ENCODE results near the gene IRAK2. TPM values are rescaled to one million over a fixed set of nuclear protein-coding genes. Genes with fewer than 3 reads are reported as not detected.
"Not testable (repeated sequence)": the region's sequence is repeated elsewhere in the genome, so short reads cannot be mapped to it uniquely, and the experiment has no call there.

Gene IRAK2
- total and polyA plus RNA-seq, 10 donors = 1.4 to 11.8 (median 7.9) TPM

DNA sequence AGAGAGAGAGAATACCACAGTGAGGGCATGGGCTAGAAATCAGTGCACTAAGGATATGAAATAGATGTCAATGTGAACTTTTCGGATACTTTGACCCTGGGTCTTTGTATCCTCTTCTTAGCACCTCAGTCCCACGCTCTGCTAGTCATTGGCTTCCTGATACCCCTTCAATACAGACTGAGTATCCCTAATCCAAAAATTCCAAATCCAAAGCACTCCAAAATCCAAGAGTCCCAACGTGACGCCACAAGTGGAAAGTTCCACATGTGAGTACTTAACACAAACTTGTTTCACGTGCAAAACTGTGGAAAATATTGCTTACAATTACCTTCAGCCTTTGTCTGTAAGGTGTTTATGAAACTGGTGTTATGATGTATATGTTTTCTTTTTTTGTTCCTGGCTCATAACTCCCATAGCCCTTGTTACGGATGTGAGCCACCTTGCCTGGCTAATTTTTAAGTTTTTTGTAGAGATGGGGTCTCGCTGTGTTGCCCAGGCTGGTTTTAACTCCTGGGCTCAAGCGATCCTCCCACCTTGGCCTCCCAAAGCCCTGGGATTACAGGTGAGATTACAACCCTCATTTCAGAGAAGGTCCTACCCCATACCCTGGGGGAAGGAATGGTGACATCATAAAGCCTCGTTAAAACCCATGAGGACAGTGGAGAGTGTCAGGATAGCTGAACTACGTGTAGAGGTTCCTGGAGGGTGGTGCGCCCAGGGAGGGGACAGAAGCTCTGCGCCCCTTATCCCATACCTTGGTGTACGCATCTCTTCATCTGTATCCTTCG is 10.2 kb upstream of the IRAK2 start:
- H3K4me3 ChIP-seq = no peak overlapping the region
- peak in 1 of 3 donors; percentile 24 for TF ChIP-seq POLR2AphosphoS5 (IDR thresholded peaks at IDR 0.05)
- TF ChIP-seq POLR2A (IDR thresholded peaks at IDR 0.05) = no peak
- TF ChIP-seq, protein P1, sequence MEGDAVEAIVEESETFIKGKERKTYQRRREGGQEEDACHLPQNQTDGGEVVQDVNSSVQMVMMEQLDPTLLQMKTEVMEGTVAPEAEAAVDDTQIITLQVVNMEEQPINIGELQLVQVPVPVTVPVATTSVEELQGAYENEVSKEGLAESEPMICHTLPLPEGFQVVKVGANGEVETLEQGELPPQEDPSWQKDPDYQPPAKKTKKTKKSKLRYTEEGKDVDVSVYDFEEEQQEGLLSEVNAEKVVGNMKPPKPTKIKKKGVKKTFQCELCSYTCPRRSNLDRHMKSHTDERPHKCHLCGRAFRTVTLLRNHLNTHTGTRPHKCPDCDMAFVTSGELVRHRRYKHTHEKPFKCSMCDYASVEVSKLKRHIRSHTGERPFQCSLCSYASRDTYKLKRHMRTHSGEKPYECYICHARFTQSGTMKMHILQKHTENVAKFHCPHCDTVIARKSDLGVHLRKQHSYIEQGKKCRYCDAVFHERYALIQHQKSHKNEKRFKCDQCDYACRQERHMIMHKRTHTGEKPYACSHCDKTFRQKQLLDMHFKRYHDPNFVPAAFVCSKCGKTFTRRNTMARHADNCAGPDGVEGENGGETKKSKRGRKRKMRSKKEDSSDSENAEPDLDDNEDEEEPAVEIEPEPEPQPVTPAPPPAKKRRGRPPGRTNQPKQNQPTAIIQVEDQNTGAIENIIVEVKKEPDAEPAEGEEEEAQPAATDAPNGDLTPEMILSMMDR (IDR thresholded peaks at IDR 0.05 in 8 of 11, conservative IDR thresholded peaks at IDR 0.05 in 3 of 11) = no peak
- no peak for DNase-seq
- H3K4me1 ChIP-seq = peaks cover 0 to 6% (median 2%) of the 10 kb centered on the region in 6 donors
- no peaks in the 10 kb centered on the region for H3K27me3 ChIP-seq (replicated peaks in 1 of 7)
- H3K27ac ChIP-seq = no peak overlapping the region
- WGBS, 5 donors = 87 to 96% (median 91%) methylated on average over 14 of the region's 14 CpGs
- H3K9me3 ChIP-seq = no peaks in the 10 kb centered on the region
- H3K36me3 ChIP-seq = peaks cover 0 to 64% (median 51%) of the 10 kb centered on the region in 6 donors
- intact Hi-C loops (cut with DNase I; ENCODE audit: low total_unique reads) = no loop called here

DNA sequence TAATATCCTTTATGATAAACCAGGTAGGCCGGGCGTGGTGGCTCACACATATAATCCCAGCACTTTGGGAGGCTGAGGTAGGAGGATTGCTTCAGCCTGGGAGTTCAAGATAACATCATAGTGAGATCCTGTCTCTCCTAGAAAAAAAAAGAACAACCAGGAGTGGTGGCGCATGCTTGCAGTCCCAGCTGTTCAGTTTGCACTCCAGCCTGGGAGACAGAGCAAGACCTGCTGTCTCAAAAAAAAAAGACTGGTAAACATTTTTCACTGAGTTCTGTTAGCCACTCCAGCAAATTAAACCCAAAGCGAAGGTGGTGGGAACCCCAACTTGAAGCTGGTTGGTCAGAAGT is 9.6 kb upstream of the IRAK2 start:
- intact Hi-C loops (cut with DNase I; ENCODE audit: low total_unique reads) = no loop called here
- no peak for DNase-seq
- no peak for TF ChIP-seq POLR2AphosphoS5 (IDR thresholded peaks at IDR 0.05)
- TF ChIP-seq POLR2A (IDR thresholded peaks at IDR 0.05) = no peak
- TF ChIP-seq, protein P1 (IDR thresholded peaks at IDR 0.05 in 8 of 11, conservative IDR thresholded peaks at IDR 0.05 in 3 of 11) = no peak
- 91 to 95% (median 94%) methylated on average over 4 of the region's 4 CpGs for WGBS, 5 donors
- H3K9me3 ChIP-seq = no peaks in the 10 kb centered on the region
- no peak overlapping the region for H3K27ac ChIP-seq
- H3K4me3 ChIP-seq = no peak overlapping the region
- no peaks in the 10 kb centered on the region for H3K27me3 ChIP-seq (replicated peaks in 1 of 7)
- H3K4me1 ChIP-seq = peaks cover 0 to under 1% (median 0%) of the 10 kb centered on the region in 6 donors
- H3K36me3 ChIP-seq = peaks cover 0 to 59% (median 45%) of the 10 kb centered on the region in 6 donors

DNA sequence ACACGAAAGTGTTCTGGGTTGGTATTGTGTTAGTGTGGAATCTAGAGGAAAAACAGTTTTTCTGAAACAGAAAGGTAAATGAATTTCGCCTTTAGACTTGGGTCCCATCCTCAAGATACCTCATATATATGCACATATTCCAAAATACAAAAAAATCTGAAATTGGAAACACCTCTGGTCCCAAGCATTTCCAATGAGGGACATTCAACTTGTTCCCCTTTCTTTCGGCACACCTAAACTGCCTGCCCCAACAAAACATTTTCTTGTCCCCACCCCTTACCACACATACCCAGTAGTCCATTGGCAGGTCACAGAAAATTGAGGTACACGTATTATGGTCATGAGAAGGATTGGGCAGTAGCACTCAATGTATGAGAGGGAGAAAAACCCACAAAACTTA is 9.1 kb upstream of the IRAK2 start:
- H3K36me3 ChIP-seq = peaks cover 0 to 53% (median 40%) of the 10 kb centered on the region in 6 donors
- H3K4me1 ChIP-seq = no peaks in the 10 kb centered on the region
- H3K4me3 ChIP-seq = no peak overlapping the region
- no peak overlapping the region for H3K27ac ChIP-seq
- WGBS, 5 donors = 91 to 96% (median 95%) methylated on average over 4 of the region's 4 CpGs
- intact Hi-C loops (cut with DNase I; ENCODE audit: low total_unique reads) = no loop called here
- no peaks in the 10 kb centered on the region for H3K9me3 ChIP-seq
- DNase-seq = no peak
- no peak for TF ChIP-seq POLR2A (IDR thresholded peaks at IDR 0.05)
- no peaks in the 10 kb centered on the region for H3K27me3 ChIP-seq (replicated peaks in 1 of 7)

DNA sequence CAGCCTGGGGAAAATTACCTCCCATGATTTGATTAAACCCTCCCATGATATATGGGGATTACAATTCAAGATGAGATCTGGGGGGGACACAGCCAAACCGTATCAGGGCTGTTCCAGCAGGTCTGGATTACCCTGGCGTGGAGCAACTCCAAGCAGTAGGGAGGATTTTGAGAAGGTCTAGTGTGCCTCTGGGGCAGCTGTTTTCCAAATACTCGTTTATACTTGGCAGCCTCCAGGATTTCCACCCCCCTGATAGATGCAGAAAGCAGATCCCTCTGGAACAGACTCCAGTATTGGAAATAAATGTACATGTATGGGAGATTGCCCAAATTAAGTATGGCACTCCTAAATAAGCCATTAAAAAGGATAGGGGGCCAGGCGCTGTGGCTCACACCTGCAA is 7.7 kb upstream of the IRAK2 start:
- no peaks in the 10 kb centered on the region for H3K9me3 ChIP-seq
- TF ChIP-seq, protein P1 (IDR thresholded peaks at IDR 0.05 in 8 of 11, conservative IDR thresholded peaks at IDR 0.05 in 3 of 11) = no peak
- TF ChIP-seq POLR2AphosphoS5 (IDR thresholded peaks at IDR 0.05) (no peak), POLR2A (IDR thresholded peaks at IDR 0.05) (no peak)
- WGBS, 5 donors = 85 to 94% (median 91%) methylated on average over 4 of the region's 4 CpGs

DNA sequence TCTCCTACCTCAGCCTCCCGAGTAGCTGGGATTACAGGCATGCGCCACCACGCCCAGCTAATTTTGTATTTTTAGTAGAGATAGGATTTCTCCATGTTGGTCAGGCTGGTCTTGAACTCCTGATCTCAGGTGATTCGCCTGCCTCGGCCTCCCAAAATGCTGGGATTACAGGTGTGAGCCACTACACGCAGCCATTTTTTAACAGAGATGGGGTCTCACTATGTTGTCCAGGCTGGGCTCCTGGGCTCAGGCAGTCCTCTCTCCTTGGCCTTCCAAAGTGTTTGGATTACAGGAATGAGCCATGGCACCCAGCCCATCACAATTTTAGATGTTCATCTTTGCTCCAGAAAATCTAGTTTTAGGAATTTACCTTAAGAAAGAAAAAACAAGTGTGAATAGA is 6.2 kb upstream of the IRAK2 start:
- H3K4me1 ChIP-seq = peaks cover 0 to 20% (median 4%) of the 10 kb centered on the region in 6 donors
- H3K27ac ChIP-seq; intact Hi-C loops (cut with DNase I; ENCODE audit: low total_unique reads); DNase-seq; H3K9me3 ChIP-seq; H3K4me3 ChIP-seq; H3K27me3 ChIP-seq (replicated peaks in 1 of 7): not testable (repeated sequence)
- 96 to 99% (median 98%) methylated on average over 6 of the region's 6 CpGs for whole genome bisulfite sequencing, 5 donors
- peaks cover 0 to 24% (median 13%) of the 10 kb centered on the region in 6 donors for H3K36me3 ChIP-seq

More for the DNA sequence above, 7.7 kb upstream of the IRAK2 start:
- Histone ChIP-seq H3K27me3 (replicated peaks in 1 of 7) (no peaks in the 10 kb centered on the region), H3K36me3 (peaks cover 0 to 39% (median 26%) of the 10 kb centered on the region in 6 donors), H3K4me3 (no peak overlapping the region), H3K27ac (no peak overlapping the region), H3K4me1 (peaks cover 0 to 7% (median 2%) of the 10 kb centered on the region in 6 donors)
- intact Hi-C loops (cut with DNase I; ENCODE audit: low total_unique reads) = no loop called here
- DNase-seq = no peak
